GM19438 (cell line): ENCODE results near the gene CLEC10A.
"Not testable (repeated sequence)": the region's sequence is repeated elsewhere in the genome, so short reads cannot be mapped to it uniquely, and the experiment has no call there.

Experiments used
- ATAC-seq: cut with Tn5 transposase; IDR thresholded peaks from one replicate; pipeline ENCODE4 v1.9.1; 2021; ENCODE audit warnings: low read depth; ENCODE audit not compliant: unreplicated experiment

CLEC10A gene

GRCh38 chr17:7078711-7079110, 1.3 kb downstream of the CLEC10A start:
- no peak for ATAC-seq

GRCh38 chr17:7077911-7078546, 2.0 kb downstream of the CLEC10A start:
- no peak for ATAC-seq

DNA sequence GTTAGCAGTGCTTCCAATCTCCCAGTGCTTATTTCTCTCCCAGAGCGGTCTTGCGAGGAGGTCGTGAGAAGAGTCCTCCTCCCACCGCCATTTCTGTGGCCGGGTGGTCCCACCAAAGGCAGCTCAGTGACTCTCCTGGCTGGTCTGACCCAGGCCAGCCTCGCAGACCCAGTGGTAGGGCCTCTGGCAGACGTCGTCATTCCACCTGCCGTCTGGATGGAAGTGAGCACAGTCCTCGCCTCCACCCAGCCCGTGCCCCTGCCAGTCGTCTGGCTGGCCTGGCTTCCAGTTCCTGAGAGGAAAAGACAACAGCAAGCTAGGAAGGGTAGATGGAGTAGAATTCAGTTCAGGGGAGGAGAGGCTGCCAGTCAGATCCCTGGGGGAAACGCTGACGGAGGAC, 5.1 kb downstream of the CLEC10A start:
- no peak for ATAC-seq

GRCh38 chr17:7072406-7072805, 7.6 kb downstream of the CLEC10A start:
- no peak for ATAC-seq

- no peak for ATAC-seq
Observed at GRCh38 chr17:7070712-7071111, 9.3 kb downstream of the CLEC10A start.

DNA sequence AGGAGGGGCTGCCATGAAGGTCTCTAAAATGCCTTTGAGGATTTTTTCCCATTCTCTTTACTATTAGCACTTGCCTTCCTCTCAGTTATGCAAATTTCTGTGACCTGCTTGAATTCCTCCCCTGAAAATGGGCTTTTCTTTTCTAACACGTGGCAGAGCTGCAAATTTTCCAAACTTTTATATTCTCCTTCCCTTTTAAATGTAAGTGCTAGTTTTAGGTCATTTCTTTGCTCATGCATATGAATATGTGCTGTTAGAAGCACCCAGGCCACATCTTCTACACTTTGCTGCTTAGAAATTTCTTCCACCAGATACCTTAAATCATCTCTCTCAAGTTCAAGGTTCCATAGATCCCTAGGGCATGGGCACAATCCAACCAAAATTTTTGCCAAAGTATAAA, 11.8 kb downstream of the CLEC10A start:
- ATAC-seq = no peak

DNA sequence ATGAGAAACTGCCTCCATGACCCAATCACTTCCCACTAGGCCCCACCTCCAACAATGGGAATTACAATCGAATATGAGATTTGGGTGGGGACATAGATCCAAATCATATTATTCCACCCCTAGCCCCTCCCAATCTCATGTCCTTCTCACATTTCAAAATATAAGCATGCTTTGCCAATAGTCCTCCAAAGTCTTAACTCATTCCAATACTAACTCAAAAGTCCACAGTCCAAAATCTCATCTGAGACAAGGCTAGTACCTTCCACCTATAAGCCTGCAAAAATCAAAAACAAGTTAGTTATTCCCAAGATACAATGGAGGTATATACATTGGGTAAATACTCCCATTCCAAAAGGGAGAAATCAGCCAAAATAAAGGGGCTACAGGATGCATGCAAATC, 12.9 kb downstream of the CLEC10A start:
- no peak for ATAC-seq

- ATAC-seq = no peak
Observed at GRCh38 chr17:7064261-7064660, 15.8 kb downstream of the CLEC10A start.

DNA sequence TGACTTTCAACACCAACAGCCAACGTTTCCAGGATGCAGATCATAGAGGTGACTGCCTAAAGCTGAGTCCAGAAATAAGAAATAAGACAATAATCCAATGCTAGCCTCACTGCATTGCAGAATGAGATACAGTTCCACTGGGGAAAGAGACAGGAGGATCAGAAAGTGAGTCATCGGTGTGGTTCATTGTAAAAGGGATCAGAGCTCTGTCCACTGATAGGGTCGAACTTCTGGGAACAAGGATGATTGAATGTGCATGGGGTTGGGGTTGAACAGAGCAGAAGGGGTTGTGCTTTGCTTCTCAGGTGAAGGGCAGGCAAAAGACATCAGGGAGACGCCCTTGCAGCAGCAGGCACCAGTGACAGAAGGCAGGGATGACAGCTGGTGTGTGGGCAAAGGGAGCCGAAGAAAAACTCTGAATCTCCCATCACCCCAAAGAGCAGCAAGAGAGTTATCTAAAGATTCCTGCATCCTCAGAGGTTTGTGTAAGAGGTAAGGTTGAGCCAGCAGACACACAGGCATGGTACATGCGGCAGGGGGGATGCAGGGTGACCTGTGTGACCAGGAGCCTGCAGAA, 16.4 kb downstream of the CLEC10A start:
- no peak for ATAC-seq

DNA sequence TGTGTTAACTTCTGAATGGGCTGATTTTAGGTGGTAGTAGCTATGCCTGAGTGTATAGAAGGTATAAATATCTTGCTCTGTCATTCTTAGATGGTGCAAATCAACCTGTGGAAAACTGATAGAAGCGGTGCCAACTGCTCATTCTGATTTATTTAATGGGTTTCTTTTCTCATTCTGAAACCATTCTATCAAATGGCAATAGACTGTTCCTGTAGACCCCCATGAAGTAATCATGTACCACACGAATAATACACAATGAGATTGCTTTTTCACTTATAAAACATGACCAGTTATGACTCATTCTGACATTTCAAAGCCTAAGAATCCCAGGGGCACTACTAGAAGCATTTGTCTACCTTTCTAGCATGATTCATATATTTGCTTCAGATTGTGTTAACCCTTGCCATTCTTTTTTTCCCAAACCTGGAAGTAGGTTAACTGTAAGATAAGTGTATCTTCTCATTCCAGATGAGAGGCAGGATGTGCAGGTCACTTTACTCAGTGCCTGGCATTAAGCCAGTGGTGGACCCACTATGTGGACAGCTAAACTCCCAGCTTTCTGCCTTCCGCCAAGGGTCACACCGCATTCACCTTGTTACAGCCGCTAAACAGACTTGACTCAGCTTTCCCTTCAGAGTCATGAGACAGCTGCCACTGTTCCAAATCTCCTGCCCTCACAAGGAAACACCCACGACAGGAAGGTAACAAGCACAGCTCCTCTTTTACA, 19.7 kb downstream of the CLEC10A start:
- ATAC-seq = no peak

DNA sequence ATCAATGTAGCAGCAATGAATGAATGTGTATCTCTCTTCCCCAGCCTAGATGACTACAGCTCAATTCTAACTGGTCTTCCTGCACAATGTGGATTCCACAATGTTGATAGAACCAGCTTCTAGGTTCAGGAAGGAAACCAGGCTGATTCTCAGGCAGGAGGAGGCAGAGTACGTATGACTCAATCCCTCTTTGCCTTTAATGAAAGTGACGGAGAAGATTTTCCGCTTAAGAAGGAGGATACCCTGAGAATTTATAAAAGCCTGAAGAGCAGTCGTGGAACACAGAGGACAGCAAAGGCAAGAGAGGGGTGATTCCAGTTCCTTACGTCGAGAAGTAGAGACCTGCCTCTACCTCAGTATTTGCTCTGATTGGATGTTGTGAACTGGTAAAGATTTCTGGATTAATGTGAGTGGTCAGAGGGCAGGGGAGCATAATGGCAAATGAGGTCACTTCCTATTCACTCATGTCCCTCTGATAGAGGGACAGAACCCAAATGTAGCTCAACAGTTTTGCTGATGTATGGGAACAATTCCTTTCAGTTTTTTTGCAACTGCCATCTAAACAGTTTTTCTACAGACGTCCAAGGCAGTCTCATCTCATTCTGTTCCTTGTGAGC, 21.1 kb downstream of the CLEC10A start:
- no peak for ATAC-seq

GRCh38 chr17:7056386-7056785, 23.7 kb downstream of the CLEC10A start:
- no peak for ATAC-seq

DNA sequence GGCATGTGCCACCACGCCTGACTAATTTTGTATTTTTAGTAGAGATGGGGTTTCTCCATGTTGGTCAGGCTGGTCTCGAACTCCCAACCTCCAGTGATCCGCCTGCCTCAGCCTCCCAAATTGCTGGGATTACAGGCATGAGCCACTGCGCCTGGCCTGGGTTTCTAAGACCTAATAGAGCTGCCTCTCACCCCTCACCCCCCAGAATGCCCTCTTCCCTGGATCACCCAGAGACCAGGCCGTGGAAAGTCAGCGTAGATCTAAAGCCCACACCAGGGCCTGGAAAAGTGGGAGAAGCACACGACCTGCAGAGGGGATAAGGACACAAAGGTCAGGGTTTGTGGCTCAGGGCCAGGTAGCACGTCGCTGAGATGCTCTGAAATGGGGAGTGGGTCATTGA, 29.5 kb downstream of the CLEC10A start:
- ATAC-seq = not testable (repeated sequence)

DNA sequence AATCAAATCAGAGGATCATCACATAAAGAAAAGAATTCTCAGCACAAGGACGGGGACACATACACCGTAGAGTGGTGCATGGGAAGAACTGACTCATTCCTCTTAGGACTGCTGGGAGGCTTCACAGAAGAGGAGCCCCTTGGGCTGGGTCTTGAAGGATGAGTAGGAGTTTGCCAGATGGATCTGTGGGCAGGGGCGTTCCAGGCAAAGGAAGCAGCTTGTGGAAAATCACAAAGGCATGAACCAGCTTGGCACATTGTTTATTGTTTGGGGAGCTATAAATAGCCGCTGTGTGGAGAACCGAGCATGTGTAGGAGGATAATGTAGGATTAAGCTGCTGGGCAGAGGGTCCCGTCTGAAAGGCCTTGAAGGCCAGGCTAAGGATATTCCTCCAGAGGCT, 31.1 kb downstream of the CLEC10A start:
- no peak for ATAC-seq

DNA sequence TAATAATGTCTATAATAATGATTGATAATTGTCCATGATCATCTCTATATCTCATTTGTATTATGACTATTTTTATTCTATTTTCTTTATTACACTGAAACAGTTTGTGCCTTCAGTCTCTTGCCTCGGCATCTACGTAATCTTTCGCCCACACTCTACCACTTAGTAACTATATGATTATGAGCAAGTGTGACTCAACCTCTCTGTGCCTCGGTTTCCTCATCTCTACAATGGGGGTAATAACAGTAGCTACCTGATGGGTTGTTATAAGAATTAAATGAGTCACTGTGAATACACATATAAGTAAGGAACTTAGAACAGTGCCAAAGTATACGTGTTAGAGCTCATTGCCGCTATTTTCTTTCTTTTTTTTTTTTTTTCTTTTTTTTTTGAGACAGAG, 32.5 kb downstream of the CLEC10A start:
- ATAC-seq = no peak

DNA sequence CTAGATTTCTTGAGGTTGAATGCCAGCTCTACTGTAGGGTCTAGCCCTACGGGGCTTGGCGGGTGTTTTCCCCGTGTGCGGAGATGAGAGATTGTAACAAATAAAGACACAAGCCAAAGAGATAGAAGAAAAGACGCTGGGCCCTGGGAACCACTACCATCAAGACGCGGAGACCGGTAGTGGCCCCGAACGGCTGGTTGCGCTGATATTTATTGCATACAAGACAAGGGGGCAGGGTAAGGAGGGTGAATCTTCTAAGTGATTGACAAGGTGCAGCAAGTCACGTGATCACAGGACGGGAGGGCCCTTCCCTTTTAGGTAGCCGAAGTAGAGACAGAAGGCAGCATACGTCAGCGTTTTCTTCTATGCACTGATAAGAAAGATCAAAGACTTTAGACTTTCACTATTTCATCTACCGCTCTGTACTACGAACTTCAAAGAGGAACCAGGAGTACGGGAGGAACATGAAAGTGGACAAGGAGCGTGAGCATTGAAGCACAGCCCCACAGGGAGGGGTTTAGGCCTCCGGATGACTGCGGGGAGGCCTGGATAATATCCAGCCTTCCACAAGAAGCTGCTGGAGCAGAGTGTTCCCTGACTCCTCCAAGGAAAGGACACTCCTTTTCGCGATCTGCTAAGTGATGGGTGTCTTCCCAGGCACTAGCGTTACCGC, 33.2 kb downstream of the CLEC10A start:
- ATAC-seq = not testable (repeated sequence)

DNA sequence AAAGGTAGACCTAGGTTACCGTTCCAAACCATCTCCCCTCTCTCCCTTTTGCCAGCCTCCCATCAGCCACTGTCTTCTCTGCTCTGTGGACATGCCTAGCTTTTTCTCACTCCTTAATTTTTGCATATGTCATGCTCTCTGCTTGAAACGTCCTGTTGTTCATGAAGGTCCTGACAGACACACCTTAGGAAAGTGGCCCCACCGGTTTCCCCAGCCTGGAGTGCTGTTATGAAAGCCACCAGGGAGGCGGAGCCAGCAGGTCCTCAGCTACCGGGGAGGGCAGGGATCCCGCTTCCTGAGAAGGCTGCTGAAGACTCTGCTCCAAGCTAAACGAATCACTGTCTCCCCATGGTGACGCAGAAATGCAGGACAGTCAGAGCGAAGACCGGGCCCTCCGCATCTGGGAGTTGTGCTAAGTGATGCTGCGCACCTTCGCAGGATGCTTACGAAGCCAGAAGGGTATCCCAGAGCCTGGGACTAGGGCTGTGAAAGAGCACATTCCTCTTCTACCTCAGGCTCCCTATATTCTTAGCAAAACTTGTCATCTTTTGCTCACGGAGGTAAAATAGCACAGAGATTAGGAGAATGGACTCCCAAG, 33.8 kb downstream of the CLEC10A start:
- ATAC-seq = no peak

DNA sequence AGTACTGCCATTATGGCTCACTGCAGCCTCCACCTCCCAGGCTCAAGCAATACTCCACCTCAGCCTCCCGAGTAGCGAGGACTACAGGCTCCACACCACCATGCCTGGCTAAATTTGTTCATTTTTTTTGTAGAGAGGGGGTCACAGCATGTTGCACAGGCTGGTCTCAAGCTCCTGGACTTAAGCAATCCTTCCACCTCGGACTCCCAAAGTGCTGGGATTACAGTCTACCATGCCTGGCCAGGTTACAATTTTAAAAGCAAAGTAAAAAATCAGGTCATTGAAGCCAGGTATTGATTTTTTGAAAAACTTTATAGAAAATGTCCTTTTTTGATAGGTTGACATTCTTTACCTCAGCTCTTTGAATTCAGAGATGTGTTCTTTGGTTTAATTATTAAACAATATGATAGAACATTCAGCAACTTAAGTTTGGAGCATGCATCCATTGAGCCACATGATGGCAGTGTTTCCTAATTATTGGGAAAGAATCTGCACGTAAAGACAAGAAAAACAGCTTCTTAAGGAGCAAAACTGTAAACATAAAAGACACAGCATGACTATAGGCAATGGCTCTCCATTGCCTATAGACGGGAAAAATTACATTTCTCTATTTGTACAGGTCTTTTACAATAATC, 34.4 kb downstream of the CLEC10A start:
- no peak for ATAC-seq

DNA sequence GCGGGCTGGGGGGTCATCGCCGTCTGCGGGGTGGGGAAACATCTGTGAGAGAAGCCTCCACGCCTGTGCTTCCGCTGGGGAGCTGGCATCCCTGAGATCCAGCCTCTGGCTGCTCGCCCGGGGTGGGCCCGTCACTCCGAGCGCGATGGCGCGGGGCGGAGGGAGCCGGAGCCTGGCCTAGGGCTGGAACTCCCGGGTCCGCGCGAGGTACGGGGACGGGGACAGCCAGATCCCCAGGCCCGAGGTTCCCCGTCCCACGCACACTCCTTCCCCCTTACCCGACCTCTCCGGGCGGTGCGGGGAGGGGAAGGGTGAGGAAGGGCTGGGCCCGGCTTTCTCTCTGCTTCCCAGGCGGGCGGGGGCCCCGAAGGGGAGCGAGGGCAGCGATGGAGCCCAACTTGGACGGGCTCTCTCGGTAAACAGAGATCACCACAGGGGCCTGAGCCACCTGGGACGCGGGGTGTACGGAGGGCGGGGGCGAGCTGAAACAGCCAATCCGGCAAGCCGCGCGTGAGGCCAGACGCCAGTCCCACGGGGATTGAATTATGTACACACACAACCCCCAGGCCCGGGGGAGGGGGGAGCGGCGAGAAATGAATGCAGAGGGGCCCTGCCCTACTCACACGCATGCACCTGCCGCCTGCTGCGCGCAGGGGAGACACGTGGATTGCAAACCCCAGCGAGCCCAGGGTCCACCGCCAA, 36.4 kb downstream of the CLEC10A start, which contains the start of gene SLC16A11:
Gene SLC16A11 (minus strand): TSS at position 596 of the 702 bp plus-strand sequence. CDS start 579 bp downstream, at position 17.
- no peak for ATAC-seq

DNA sequence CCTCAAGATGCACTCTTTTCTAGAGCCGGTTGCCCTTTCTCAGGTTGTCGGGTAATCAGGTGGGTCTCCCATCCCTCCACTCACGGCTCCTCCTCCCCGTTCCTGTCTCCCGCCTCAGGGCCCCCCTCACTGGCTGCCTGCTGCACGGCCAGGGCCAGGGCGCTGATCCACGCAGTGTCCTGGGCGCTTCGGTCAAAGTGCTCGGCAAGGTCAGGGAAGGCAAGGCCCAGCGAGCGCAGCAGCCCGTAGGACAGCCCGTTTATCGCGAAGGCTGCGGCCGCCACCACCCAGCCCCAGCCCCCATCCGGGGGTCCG, 36.9 kb downstream of the CLEC10A start:
- ATAC-seq = no peak
